CD8-positive, alpha-beta memory T cell (primary cell): ENCODE results near the gene OR11H6. TPM values are rescaled to one million over a fixed set of nuclear protein-coding genes. Genes with fewer than 3 reads are reported as not detected.
"Not testable (repeated sequence)": the region's sequence is repeated elsewhere in the genome, so short reads cannot be mapped to it uniquely, and the experiment has no call there.

ENCODE experiments used
- CTCF ChIA-PET: fragments of 350-600 bp; sonication (Branson Sonifier 250); formaldehyde crosslinking; loops from one replicate; lab custom pipeline; 2021; ENCODE audit warnings: antibody characterized with exemption; lab: Charles Lee
- POLR2A ChIA-PET: fragments of 350-600 bp; sonication (Branson Sonifier 250); formaldehyde crosslinking; loops from one replicate; lab custom pipeline; 2021; ENCODE audit warnings: antibody characterized with exemption; lab: Charles Lee
- DNase-seq, 5 donors: peaks; one replicate each; pipeline versions ENCODE4 v3.0.0 to v3.0.0-alpha.2; 2020 to 2022; ENCODE audit warnings: mixed read lengths in 1 of 5
- H3K27ac ChIP-seq: one replicate; pipeline ENCODE4 v1.7.0; 2013; ENCODE audit warnings: low read depth, mild to moderate bottlenecking, low read length, moderate library complexity
- H3K27me3 ChIP-seq: 2 replicates; pipeline ENCODE4 v1.7.0; 2013; ENCODE audit warnings: low read length, mild to moderate bottlenecking; ENCODE audit not compliant: insufficient read depth, poor library complexity, severe bottlenecking
- H3K36me3 ChIP-seq: 2 replicates; pipeline ENCODE4 v1.7.0; 2013; ENCODE audit warnings: mild to moderate bottlenecking, low read length, moderate library complexity; ENCODE audit not compliant: insufficient read depth
- H3K4me1 ChIP-seq: 2 replicates; pipeline ENCODE4 v1.7.0; 2013; ENCODE audit warnings: mild to moderate bottlenecking, low read length, moderate library complexity; ENCODE audit not compliant: insufficient read depth
- H3K4me3 ChIP-seq: 2 replicates; pipeline ENCODE4 v1.7.0; 2013; ENCODE audit warnings: mild to moderate bottlenecking, low read length
- H3K9me3 ChIP-seq: 2 replicates; pipeline ENCODE4 v1.7.0; 2013; ENCODE audit warnings: mild to moderate bottlenecking, low read length
- H3K27ac Mint-ChIP-seq, 8 donors: one replicate each; pipeline ENCODE4 v1.8.0; 2020 to 2021; ENCODE audit warnings: mixed read lengths in 8 of 8, mild to moderate bottlenecking in 6 of 8, inconsistent platforms in 3 of 8, moderate library complexity in 3 of 8
- H3K27me3 Mint-ChIP-seq, 2 donors: one replicate each; pipeline ENCODE4 v1.8.0; 2020 to 2021; ENCODE audit warnings: mixed read lengths in 2 of 2, mild to moderate bottlenecking in 1 of 2, moderate library complexity in 1 of 2
- H3K36me3 Mint-ChIP-seq, 3 donors: one replicate each; pipeline ENCODE4 v1.8.0; 2020 to 2021; ENCODE audit warnings: mixed read lengths in 3 of 3, inconsistent platforms in 1 of 3, mild to moderate bottlenecking in 1 of 3
- H3K4me1 Mint-ChIP-seq, 3 donors: one replicate each; pipeline ENCODE4 v1.8.0; 2020 to 2021; ENCODE audit warnings: mixed read lengths in 3 of 3, inconsistent platforms in 1 of 3, mild to moderate bottlenecking in 1 of 3
- H3K4me3 Mint-ChIP-seq, 7 donors: one replicate each; pipeline ENCODE4 v1.8.0; 2020 to 2021; ENCODE audit warnings: mixed read lengths in 7 of 7, mild to moderate bottlenecking in 6 of 7, moderate library complexity in 4 of 7, inconsistent platforms in 2 of 7
- H3K9me3 Mint-ChIP-seq, 5 donors: one replicate each; pipeline ENCODE4 v1.8.0; 2020 to 2022; ENCODE audit warnings: mixed read lengths in 5 of 5, mild to moderate bottlenecking in 3 of 5, moderate library complexity in 2 of 5, inconsistent platforms in 1 of 5
- polyA plus RNA-seq: library from polyadenylated mRNA; unstranded; fragments of 300-500 nt; fragmentation: Illumina TruSeq; gene quantifications from one replicate; pipeline ENCODE4 v1.2.3, GENCODE V29; 2021
- total RNA-seq, 2 experiments: library from RNA; stranded (reverse); gene quantifications; one replicate each; pipeline ENCODE4 v1.2.3, GENCODE V29; 2021

Gene OR11H6
- total and polyA plus RNA-seq, 3 experiments from 2014 or later = not detected

DNA sequence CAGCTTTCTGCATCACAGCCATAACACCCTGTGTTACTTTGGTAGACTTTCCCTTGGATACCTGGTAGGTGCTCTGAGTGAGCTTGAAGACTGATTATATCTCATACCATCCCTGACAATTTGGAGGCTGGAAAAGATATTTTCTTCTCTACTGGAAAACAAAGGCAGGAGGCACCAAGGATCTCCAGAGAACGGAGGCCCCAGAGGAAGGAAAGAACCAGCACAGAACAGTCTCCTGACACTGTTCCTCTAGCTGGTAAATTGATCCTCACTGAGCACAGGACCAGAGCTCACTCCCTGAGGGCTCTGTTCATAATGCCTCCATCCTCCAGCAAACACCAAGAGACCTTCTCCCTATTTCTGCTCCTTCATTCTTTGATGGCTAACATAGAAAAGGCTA is 32.9 kb upstream of the OR11H6 start, which contains the start of gene OR11G2:
Gene OR11G2, plus strand, starts transcription at position 301 of the 400 bp plus-strand sequence. CDS start 6,542 bp downstream, outside the sequence.
- H3K9me3 ChIP-seq = no peaks in the 10 kb centered on the region
- Mint-ChIP-seq H3K4me3 (no peak within 1 kb of the TSS), H3K9me3 (peaks cover 0 to 3% (median 0%) of the 10 kb centered on the region in 5 donors), H3K27ac (no peak within 1 kb of the TSS), H3K27me3 (peaks cover 4 to 21% of the 10 kb centered on the region in 2 donors), H3K4me1 (no peaks in the 10 kb centered on the region), H3K36me3 (no peaks in the 10 kb centered on the region)
- H3K4me3 ChIP-seq = no peak within 1 kb of the TSS
- H3K27ac ChIP-seq = no peak within 1 kb of the TSS
- H3K27me3 ChIP-seq = no peaks in the 10 kb centered on the region
- H3K4me1 ChIP-seq = no peaks in the 10 kb centered on the region
- no peak for DNase-seq
- ChIA-PET CTCF (no interaction called here), POLR2A (no interaction called here)
- no peaks in the 10 kb centered on the region for H3K36me3 ChIP-seq

DNA sequence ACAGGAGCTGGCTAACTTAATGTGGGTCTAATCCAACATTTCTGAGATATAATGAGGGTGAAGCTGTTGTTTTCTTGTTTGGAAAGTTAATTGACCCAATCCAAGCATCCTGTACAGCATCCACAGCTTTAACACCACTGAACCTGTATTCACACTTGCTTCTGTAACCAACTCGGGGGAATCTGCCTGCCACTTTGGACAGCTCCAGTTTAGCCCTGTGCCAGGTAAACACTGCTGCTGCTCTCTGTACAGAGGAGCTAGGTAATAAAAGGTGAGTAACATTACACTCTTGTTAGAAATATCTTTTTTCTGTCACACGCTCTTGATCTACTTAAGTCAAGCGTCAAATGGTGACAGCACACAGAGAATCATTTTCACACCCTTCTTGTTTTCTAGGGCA is 32.1 kb upstream of the OR11H6 start:
- H3K36me3 Mint-ChIP-seq = no peaks in the 10 kb centered on the region
- no peak for DNase-seq
- Histone ChIP-seq H3K4me1 (no peaks in the 10 kb centered on the region), H3K27me3 (no peaks in the 10 kb centered on the region), H3K36me3 (no peaks in the 10 kb centered on the region), H3K9me3 (no peaks in the 10 kb centered on the region), H3K4me3 (no peak overlapping the region), H3K27ac (no peak overlapping the region)
- peaks cover 7 to 17% of the 10 kb centered on the region in 2 donors for H3K27me3 Mint-ChIP-seq
- H3K9me3 Mint-ChIP-seq = peaks cover 0 to 3% (median 0%) of the 10 kb centered on the region in 5 donors
- no peaks in the 10 kb centered on the region for H3K4me1 Mint-ChIP-seq
- ChIA-PET POLR2A (no interaction called here), CTCF (no interaction called here)
- no peak overlapping the region for H3K27ac Mint-ChIP-seq
- no peak overlapping the region for H3K4me3 Mint-ChIP-seq

DNA sequence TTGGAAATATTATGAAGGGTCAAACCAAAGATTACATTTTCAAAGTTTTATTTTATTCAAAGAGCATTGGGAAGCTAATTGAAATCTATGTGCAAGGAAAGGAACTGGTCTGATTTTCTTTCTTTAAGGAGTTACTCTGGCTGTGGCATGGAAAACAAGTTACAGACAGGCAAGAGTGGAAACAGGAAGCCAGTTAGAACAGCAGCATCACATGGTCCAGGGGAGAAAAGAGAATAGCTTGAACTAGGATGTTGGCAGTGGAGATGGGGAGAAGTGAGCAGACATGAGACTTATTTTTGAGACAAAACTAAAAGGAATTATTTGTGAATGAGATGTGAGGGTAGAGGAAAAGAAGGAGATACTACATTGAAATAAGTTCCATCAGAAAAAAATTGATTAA is 29.4 kb upstream of the OR11H6 start:
- H3K36me3 Mint-ChIP-seq = no peaks in the 10 kb centered on the region
- peaks cover 8 to 16% of the 10 kb centered on the region in 2 donors for H3K27me3 Mint-ChIP-seq
- no peaks in the 10 kb centered on the region for H3K4me1 ChIP-seq
- no peak for DNase-seq
- no peaks in the 10 kb centered on the region for H3K9me3 ChIP-seq
- CTCF ChIA-PET = no interaction called here
- no peaks in the 10 kb centered on the region for H3K27me3 ChIP-seq
- H3K9me3 Mint-ChIP-seq = no peaks in the 10 kb centered on the region
- H3K27ac ChIP-seq = no peak overlapping the region
- POLR2A ChIA-PET = no interaction called here
- no peak overlapping the region for H3K4me3 Mint-ChIP-seq
- no peak overlapping the region for H3K27ac Mint-ChIP-seq
- no peaks in the 10 kb centered on the region for H3K4me1 Mint-ChIP-seq
- no peaks in the 10 kb centered on the region for H3K36me3 ChIP-seq
- no peak overlapping the region for H3K4me3 ChIP-seq

DNA sequence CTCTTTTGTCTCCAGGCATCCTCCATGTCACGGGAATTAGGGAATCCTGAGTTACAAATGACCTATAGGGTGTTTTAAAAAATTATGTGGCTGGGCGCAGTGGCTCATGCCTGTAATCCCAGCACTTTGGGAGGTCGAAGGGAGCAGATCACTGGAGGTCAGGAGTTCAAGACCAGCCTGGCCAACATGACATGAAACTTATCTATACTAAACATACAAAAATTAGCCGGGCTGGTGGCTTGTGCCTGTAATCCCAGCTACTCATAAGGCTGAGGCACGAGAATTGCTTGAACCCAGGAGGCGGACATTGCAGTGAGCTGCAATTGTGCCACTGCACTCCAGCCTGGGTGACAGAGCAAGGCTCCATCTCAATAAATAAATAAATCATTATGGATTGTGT is 28.3 kb upstream of the OR11H6 start:
- CTCF ChIA-PET = not testable (repeated sequence)

DNA sequence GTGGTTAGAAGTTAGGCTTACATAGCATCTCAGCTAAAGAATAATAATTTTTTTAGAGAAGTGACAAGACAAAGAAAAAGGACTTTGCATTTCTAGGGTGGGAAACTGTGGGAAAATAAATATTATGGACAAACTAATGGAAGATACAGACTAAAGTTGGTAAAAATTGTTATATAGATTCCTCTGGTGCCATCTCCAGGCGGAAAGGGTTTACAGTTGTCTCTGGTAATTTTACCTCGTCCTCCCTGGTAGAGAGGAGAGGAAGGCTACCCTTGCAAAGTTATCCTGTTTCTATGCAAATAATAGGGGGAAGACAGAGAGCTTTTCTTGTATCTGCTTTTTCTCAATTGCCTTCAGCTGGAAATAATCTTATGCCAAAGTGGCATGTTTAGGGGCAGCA is 27.6 kb upstream of the OR11H6 start:
- POLR2A ChIA-PET = no interaction called here
- Mint-ChIP-seq H3K27me3 (peaks cover 11 to 30% of the 10 kb centered on the region in 2 donors), H3K4me3 (no peak overlapping the region), H3K27ac (no peak overlapping the region), H3K36me3 (no peaks in the 10 kb centered on the region), H3K4me1 (no peaks in the 10 kb centered on the region), H3K9me3 (no peaks in the 10 kb centered on the region)
- Histone ChIP-seq H3K27me3 (no peaks in the 10 kb centered on the region), H3K27ac (no peak overlapping the region), H3K36me3 (no peaks in the 10 kb centered on the region), H3K4me3 (no peak overlapping the region), H3K4me1 (no peaks in the 10 kb centered on the region), H3K9me3 (no peaks in the 10 kb centered on the region)
- CTCF ChIA-PET = no interaction called here
- no peak for DNase-seq

More for the DNA sequence above, 28.3 kb upstream of the OR11H6 start:
- H3K4me3 Mint-ChIP-seq, H3K9me3 Mint-ChIP-seq, H3K27me3 ChIP-seq, POLR2A ChIA-PET, H3K4me1 Mint-ChIP-seq, H3K4me1 ChIP-seq, H3K36me3 ChIP-seq, H3K36me3 Mint-ChIP-seq, H3K27ac Mint-ChIP-seq, H3K4me3 ChIP-seq, DNase-seq, H3K9me3 ChIP-seq, H3K27ac ChIP-seq: not testable (repeated sequence)
- H3K27me3 Mint-ChIP-seq = peaks cover 10 to 24% of the 10 kb centered on the region in 2 donors

DNA sequence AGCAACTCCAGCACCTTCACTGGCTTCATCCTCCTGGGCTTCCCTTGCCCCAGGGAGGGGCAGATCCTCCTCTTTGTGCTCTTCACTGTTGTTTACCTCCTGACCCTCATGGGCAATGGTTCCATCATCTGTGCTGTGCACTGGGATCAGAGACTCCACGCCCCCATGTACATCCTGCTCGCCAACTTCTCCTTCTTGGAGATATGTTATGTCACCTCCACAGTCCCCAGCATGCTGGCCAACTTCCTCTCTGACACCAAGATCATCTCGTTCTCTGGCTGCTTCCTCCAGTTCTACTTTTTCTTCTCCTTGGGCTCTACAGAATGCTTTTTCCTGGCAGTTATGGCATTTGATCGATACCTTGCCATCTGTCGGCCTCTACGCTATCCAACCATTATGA is 26.1 kb upstream of the OR11H6 start:
- H3K4me1 Mint-ChIP-seq = no peaks in the 10 kb centered on the region
- H3K36me3 Mint-ChIP-seq = no peaks in the 10 kb centered on the region
- H3K27me3 Mint-ChIP-seq = peaks cover 11 to 30% of the 10 kb centered on the region in 2 donors
- H3K27ac Mint-ChIP-seq = no peak overlapping the region
- ChIA-PET CTCF (no interaction called here), POLR2A (no interaction called here)
- Histone ChIP-seq H3K4me3 (no peak overlapping the region), H3K27ac (no peak overlapping the region), H3K36me3 (no peaks in the 10 kb centered on the region), H3K9me3 (no peaks in the 10 kb centered on the region), H3K4me1 (no peaks in the 10 kb centered on the region), H3K27me3 (no peaks in the 10 kb centered on the region)
- DNase-seq = no peak
- no peaks in the 10 kb centered on the region for H3K9me3 Mint-ChIP-seq
- no peak overlapping the region for H3K4me3 Mint-ChIP-seq

DNA sequence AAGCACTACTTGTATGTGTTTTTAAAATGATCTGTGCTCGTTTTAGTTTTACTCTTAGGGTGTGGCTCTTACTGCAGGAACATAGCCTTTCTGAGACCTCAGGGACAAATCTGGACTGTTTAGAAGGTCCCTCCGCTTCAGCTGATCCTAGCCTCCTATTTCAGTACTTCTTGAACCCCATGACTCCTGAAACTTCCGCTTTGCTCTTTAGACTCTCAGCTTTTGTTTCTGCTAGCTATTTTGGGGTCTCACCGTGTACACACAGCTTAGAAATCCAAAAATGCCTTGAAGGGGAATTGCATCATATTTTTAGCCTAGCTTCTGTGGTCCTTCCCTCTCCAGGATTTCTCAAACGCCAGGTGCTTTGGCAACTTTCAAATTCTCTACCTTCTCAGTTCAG is 24.5 kb upstream of the OR11H6 start:
- Mint-ChIP-seq H3K4me3 (no peak overlapping the region), H3K27me3 (peaks cover 13 to 33% of the 10 kb centered on the region in 2 donors), H3K9me3 (no peaks in the 10 kb centered on the region), H3K4me1 (no peaks in the 10 kb centered on the region), H3K36me3 (no peaks in the 10 kb centered on the region), H3K27ac (no peak overlapping the region)
- Histone ChIP-seq H3K9me3 (no peaks in the 10 kb centered on the region), H3K4me3 (no peak overlapping the region), H3K27me3 (no peaks in the 10 kb centered on the region), H3K27ac (no peak overlapping the region), H3K4me1 (no peaks in the 10 kb centered on the region), H3K36me3 (no peaks in the 10 kb centered on the region)
- no peak for DNase-seq
- ChIA-PET CTCF (no interaction called here), POLR2A (no interaction called here)

DNA sequence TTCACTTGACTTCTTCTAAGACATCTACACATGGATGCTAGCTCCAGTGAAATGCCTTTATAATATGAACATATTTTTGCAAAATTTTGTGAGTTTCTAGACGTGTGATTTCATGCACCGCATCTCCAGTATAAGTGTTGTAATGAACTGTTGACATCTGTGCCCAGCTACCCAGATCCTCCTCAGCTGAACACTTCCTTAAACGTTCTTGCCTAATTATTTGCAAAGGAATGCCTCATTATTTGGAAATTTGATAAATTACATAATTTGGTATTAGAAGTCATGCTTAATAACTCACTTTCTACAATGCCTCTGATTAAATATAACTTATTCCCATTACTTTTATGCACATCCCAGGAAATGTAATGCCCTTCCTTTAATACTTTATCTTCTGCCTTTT is 18.8 kb upstream of the OR11H6 start:
- Mint-ChIP-seq H3K9me3 (no peaks in the 10 kb centered on the region), H3K36me3 (no peaks in the 10 kb centered on the region), H3K4me3 (no peak overlapping the region), H3K27ac (no peak overlapping the region), H3K4me1 (no peaks in the 10 kb centered on the region), H3K27me3 (peaks cover 6 to 34% of the 10 kb centered on the region in 2 donors)
- H3K27ac ChIP-seq = no peak overlapping the region
- no peaks in the 10 kb centered on the region for H3K36me3 ChIP-seq
- POLR2A ChIA-PET = no interaction called here
- no peaks in the 10 kb centered on the region for H3K4me1 ChIP-seq
- CTCF ChIA-PET = no interaction called here
- H3K9me3 ChIP-seq = no peaks in the 10 kb centered on the region
- no peak for DNase-seq
- H3K27me3 ChIP-seq = no peaks in the 10 kb centered on the region
- H3K4me3 ChIP-seq = no peak overlapping the region

DNA sequence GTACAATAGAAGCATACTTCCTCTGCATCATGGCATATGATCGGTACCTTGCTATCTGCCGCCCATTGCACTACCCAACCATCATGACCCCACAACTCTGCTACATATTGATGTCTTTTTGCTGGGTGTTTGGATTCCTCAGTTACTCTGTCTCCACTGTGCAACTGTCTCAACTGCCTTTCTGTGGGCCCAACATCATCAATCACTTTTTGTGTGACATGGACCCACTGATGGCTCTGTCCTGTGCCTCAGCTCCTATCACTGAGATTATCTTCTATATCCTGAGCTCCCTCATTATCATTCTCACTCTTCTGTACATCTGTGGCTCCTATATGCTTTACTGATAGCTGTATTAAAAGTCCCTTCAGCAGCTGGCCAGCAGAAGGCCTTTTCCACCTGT is 13.9 kb upstream of the OR11H6 start:
- Mint-ChIP-seq H3K9me3 (no peaks in the 10 kb centered on the region), H3K4me1 (no peaks in the 10 kb centered on the region), H3K36me3 (no peaks in the 10 kb centered on the region), H3K4me3 (no peak overlapping the region), H3K27me3 (peaks cover 2 to 18% of the 10 kb centered on the region in 2 donors), H3K27ac (no peak overlapping the region)
- POLR2A ChIA-PET = no interaction called here
- Histone ChIP-seq H3K4me3 (no peak overlapping the region), H3K27ac (no peak overlapping the region), H3K27me3 (no peaks in the 10 kb centered on the region), H3K36me3 (no peaks in the 10 kb centered on the region), H3K9me3 (no peaks in the 10 kb centered on the region), H3K4me1 (no peaks in the 10 kb centered on the region)
- DNase-seq = no peak
- CTCF ChIA-PET = no interaction called here
